ENCODE data around the gene MAPRE3. TPM values are rescaled to one million over a fixed set of nuclear protein-coding genes. Genes with fewer than 3 reads are reported as not detected.

MAPRE3 gene
- total RNA-seq, 1 donor from 2014 or later = 57.4 TPM

DNA sequence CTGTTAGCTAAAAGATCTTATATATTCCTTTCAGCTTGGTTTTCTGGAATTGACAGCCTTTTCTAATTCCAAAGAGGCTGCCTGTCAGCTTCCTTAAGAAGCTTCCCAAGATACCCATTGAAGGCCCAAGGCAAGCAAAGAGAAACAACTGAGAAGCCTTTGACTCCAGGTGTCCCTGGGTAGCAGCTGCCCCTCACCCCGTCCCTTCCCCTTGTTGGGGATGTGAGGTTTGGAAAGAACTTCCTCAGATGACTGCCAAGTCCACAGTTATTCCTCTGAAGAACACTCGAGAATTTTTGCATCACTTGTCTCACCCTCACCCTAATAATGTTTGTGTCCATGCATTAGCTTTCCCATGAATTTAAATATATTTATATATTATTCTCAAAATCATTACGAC lies 13.3 kb downstream of the MAPRE3 start:
- no peak overlapping the region for H3K4me3 ChIP-seq
- TF ChIP-seq, protein P1, sequence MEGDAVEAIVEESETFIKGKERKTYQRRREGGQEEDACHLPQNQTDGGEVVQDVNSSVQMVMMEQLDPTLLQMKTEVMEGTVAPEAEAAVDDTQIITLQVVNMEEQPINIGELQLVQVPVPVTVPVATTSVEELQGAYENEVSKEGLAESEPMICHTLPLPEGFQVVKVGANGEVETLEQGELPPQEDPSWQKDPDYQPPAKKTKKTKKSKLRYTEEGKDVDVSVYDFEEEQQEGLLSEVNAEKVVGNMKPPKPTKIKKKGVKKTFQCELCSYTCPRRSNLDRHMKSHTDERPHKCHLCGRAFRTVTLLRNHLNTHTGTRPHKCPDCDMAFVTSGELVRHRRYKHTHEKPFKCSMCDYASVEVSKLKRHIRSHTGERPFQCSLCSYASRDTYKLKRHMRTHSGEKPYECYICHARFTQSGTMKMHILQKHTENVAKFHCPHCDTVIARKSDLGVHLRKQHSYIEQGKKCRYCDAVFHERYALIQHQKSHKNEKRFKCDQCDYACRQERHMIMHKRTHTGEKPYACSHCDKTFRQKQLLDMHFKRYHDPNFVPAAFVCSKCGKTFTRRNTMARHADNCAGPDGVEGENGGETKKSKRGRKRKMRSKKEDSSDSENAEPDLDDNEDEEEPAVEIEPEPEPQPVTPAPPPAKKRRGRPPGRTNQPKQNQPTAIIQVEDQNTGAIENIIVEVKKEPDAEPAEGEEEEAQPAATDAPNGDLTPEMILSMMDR (IDR thresholded peaks at IDR 0.05; ENCODE audit: borderline replicate concordance) = no peak
- H3K27me3 ChIP-seq (ENCODE audit: low read depth) = no peaks in the 10 kb centered on the region
- H3K9me3 ChIP-seq (replicated peaks) = no peaks in the 10 kb centered on the region
- H3K4me1 ChIP-seq = peaks cover 33% of the 10 kb centered on the region
- H3K36me3 ChIP-seq = no peaks in the 10 kb centered on the region
- no peak overlapping the region for H3K27ac ChIP-seq (replicated peaks)
- DNase-seq = no peak
- intact Hi-C loops (cut with micrococcal nuclease) = no loop called here

DNA sequence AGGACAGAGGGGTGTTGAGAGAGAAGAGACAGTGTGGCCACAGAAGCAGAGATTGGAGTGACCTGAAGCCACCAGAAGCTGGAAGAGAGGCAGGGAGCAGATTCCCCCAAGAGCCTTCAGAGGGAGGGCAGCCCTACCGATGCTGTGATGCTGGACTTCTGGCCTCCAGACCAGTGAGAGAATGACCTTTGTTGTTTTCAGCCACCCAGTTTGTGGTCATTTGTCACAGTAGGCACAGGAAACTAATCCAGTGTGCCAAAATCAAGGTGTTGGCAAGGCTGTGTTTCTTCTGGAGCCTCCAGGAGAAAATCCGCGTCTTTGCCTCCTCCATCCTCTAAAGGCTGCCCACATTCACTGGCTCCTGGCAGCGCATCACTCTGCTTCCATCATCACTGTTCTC lies 15.4 kb downstream of the MAPRE3 start:
- Histone ChIP-seq H3K27ac (replicated peaks) (no peak overlapping the region), H3K4me1 (peaks cover 22% of the 10 kb centered on the region), H3K4me3 (no peak overlapping the region), H3K36me3 (no peaks in the 10 kb centered on the region), H3K9me3 (replicated peaks) (no peaks in the 10 kb centered on the region), H3K27me3 (ENCODE audit: low read depth) (no peaks in the 10 kb centered on the region)
- intact Hi-C loops (cut with micrococcal nuclease) = no loop called here
- TF ChIP-seq, protein P1 (IDR thresholded peaks at IDR 0.05; ENCODE audit: borderline replicate concordance) = no peak
- no peak for DNase-seq

DNA sequence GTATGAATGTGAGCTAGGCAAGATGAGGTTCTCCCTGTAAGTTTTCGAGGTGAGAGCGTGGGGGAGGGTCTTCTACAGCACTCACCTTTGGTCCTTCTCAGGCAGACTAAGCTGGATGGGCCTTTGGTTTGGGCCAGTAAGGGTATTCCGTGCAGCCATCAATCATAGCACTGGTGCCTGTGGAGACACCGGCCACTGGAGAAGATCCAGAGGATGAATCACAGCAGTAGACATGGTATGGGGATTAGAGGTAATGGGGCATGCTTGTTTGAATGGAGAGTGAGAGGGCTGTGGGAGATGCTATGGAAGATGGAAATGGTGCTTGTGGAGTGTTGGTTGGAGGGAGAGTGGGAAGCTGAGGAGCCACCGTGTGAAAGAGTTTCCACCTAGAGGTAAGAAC lies 16.1 kb downstream of the MAPRE3 start:
- Histone ChIP-seq H3K9me3 (replicated peaks) (no peaks in the 10 kb centered on the region), H3K27me3 (ENCODE audit: low read depth) (no peaks in the 10 kb centered on the region), H3K36me3 (no peaks in the 10 kb centered on the region), H3K4me1 (peaks cover 19% of the 10 kb centered on the region), H3K27ac (replicated peaks) (no peak overlapping the region), H3K4me3 (no peak overlapping the region)
- TF ChIP-seq, protein P1 (IDR thresholded peaks at IDR 0.05; ENCODE audit: borderline replicate concordance) = no peak
- no peak for DNase-seq
- intact Hi-C loops (cut with micrococcal nuclease) = no loop called here

DNA sequence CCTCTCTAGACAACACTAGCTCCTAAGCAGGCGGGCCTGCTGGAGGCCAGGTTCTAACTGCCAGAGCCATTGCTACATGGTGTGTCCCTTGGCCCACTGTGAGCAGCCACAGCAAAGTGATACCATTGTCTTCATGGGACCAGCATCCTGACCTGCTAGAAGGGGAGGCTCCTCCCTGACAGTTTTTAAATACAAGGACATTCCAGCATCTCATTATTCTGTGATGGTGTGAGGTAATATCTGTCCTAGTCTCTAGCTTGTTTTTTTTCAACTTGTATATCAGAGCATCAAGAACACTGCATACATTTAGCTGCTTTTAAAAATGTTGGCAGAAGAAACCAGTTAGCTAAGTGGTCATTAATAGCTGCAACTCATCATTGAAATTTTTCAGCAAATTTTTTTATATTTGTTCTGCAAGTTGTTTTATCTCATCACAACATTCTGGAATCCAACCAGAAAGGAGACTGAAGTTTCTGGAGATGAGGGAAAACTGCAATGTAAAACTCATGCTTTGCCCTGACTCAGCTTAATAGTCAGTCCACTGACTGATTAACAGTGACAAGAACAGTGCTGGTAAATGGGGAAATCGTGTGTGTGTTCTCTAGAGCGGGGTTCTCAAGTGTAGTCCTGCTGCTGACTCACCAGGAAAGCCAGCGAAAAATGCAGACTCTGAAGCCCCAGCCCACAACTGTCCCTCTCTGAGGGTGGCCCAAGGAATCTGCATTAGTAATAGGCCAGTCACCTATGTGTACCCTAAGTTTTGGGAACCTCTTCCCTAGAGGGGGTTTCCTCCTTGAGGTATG lies 17.8 kb downstream of the MAPRE3 start:
- Histone ChIP-seq H3K27ac (replicated peaks) (no peak overlapping the region), H3K36me3 (no peaks in the 10 kb centered on the region), H3K4me3 (no peak overlapping the region), H3K4me1 (peaks cover 2% of the 10 kb centered on the region), H3K27me3 (ENCODE audit: low read depth) (no peaks in the 10 kb centered on the region), H3K9me3 (replicated peaks) (no peaks in the 10 kb centered on the region)
- TF ChIP-seq, protein P1 (IDR thresholded peaks at IDR 0.05; ENCODE audit: borderline replicate concordance) = no peak
- no peak for DNase-seq
- intact Hi-C loops (cut with micrococcal nuclease) = no loop called here

DNA sequence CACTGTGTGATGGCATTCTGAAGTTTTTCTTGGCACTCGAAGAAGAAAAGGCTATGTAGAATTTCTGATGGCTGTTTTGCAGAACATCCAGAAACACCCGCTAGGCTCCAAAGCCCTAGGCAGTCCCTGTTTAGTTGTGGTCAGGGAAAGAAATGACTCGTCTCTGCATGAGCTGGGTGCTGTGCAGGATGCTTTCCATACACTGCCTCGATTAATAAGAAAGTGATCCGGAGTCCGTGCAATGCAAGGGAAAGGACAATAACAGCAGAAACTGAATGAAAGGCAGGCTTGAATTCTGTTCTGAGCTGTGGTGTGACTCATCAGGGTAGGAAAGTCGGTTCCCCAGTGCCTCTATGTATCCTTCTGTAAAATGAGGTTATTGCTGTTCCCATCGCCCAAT lies 18.7 kb downstream of the MAPRE3 start:
- H3K4me1 ChIP-seq = no peaks in the 10 kb centered on the region
- no peak overlapping the region for H3K27ac ChIP-seq (replicated peaks)
- no peaks in the 10 kb centered on the region for H3K36me3 ChIP-seq
- no peaks in the 10 kb centered on the region for H3K27me3 ChIP-seq (ENCODE audit: low read depth)
- no peak overlapping the region for H3K4me3 ChIP-seq
- DNase-seq = no peak
- H3K9me3 ChIP-seq (replicated peaks) = no peaks in the 10 kb centered on the region
- TF ChIP-seq, protein P1 (IDR thresholded peaks at IDR 0.05; ENCODE audit: borderline replicate concordance) = no peak
- intact Hi-C loops (cut with micrococcal nuclease) = no loop called here
